Pancreas (tissue), 10 donors: ENCODE data around the gene CNDP1. TPM values are rescaled to one million over a fixed set of nuclear protein-coding genes. Genes with fewer than 3 reads are reported as not detected.

Experiments
- ATAC-seq, 4 donors: fragments of 200-7000 bp; cut with Tn5 transposase; one replicate each; pipeline versions ENCODE4 v1.8.0 to v1.9.1; 2020; ENCODE audit warnings: mild to moderate bottlenecking in 4 of 4, moderate library complexity in 4 of 4
- DNase-seq, 6 donors: peaks; one replicate each; pipeline ENCODE4 v3.0.0-alpha.2; 2020
- FAIRE-seq: peaks from 2 replicates; lab custom pipeline; 2012; peaks lifted over from hg19 to GRCh38; lab: Jason Lieb, UNC
- H3K27ac ChIP-seq, 4 donors: fragments of 200-600 bp; sonication (generic); 1 replicate in 3 of 4; 2 replicates in 1 of 4; pipeline versions ENCODE4 v1.5.0 to v1.8.0; 2020
- H3K27me3 ChIP-seq, 4 donors: fragments of 200-600 bp; one replicate each; pipeline ENCODE4 v1.8.0; 2021
- H3K36me3 ChIP-seq, 3 donors: fragments of 200-600 bp; sonication (generic) in 1 of 3; one replicate each; pipeline versions ENCODE4 v1.5.0 to v1.8.0; 2020 to 2021
- H3K4me1 ChIP-seq, 3 donors: fragments of 200-600 bp; one replicate each; pipeline ENCODE4 v1.8.0; 2021
- H3K4me3 ChIP-seq, 4 donors: fragments of 200-600 bp; sonication (generic) in 2 of 4; one replicate each; pipeline versions ENCODE4 v1.5.0 to v1.8.0; 2020 to 2021
- H3K9me3 ChIP-seq, 4 donors: fragments of 200-600 bp; one replicate each; pipeline ENCODE4 v1.8.0; 2021
- WGBS, 2 donors: extraction: QIAGEN DNeasy Blood & Tissue Kit; methylation state at CpG; one replicate each; pipeline ENCODE4 v1.1.7; 2013; 5-methylcytosine and 5-hydroxymethylcytosine counted together
- intact Hi-C, 3 donors: fragments of 100-400 bp; cut with DNase I; formaldehyde crosslinking; loops; one replicate each; pipeline versions ENCODE4 v1.11.1 to v1.14.2; 2022
- polyA plus RNA-seq, 2 donors: library from polyadenylated mRNA; stranded (reverse); fragments of 200-250 nt; gene quantifications; one replicate each; pipeline ENCODE4 v1.2.3, GENCODE V29; 2013
- total RNA-seq, 6 donors: library from RNA; stranded (reverse); fragmentation: NEBNext Ultra II Directional in 4 of 6; extraction: Animal tissue kit (Norgen Biotek cat#: 25700) in 4 of 6; gene quantifications; one replicate each; pipeline versions ENCODE4 v1.2.1 to v1.2.4, GENCODE V29; 2021 to 2023
- TF ChIP-seq, protein P1 (sequence below), 4 donors: fragments of 200-600 bp; sonication (generic) in 3 of 4; IDR thresholded peaks; one replicate each; pipeline versions ENCODE4 v1.5.0 to v1.8.0; 2021; ENCODE audit warnings: antibody characterized with exemption in 4 of 4
- donor health status: healthy with polysubstance abuse.
- donor health status: DM: no; HTN: no; CAD: no; lungs with moderate emphysema.
- donor health status: DM: no; HTN: no; CAD: no.
- donor health status: control.
- donor health status: control.
- donor health status: Bipolar disorder and iron deficiency.
- donor health status: DM: yes; HTN: yes; CAD: no.
- donor health status: DM: no; HTN: no; CAD: no.
- donor health status: DM: no; HTN: no; CAD: no.
- donor health status: DM: yes; HTN: yes; CAD: no.

The CNDP1 gene
- total and polyA plus RNA-seq, 8 donors: 0.09 to 0.84 (median 0.21) TPM; not detected in 2

DNA sequence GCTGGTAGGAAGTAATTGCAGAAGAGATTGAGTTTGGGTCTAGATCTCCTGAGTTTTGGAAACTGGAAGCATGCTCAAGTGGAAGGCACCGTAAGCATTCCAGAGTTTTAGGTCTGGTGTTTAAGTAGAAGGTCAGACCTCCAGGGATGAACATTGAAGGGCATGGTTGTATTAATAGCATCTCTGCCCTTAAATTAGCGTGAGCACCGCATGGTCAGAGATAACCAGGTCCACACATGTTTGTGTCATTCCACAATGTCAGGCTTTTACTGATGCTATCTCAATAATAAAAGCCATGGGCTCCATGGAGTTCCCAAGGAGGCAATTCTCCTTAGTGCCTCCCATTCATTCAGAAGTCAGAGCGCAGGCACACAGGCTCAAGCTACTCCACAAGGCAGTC is 35.1 kb downstream of the CNDP1 start:
- no peak overlapping the region for H3K4me3 ChIP-seq
- no peaks in the 10 kb centered on the region for H3K4me1 ChIP-seq
- DNase-seq (no peak), FAIRE-seq (no peak), ATAC-seq (no peak)
- intact Hi-C loops: no loop called here
- no peaks in the 10 kb centered on the region for H3K9me3 ChIP-seq
- H3K36me3 ChIP-seq: no peaks in the 10 kb centered on the region
- TF ChIP-seq, protein P1, sequence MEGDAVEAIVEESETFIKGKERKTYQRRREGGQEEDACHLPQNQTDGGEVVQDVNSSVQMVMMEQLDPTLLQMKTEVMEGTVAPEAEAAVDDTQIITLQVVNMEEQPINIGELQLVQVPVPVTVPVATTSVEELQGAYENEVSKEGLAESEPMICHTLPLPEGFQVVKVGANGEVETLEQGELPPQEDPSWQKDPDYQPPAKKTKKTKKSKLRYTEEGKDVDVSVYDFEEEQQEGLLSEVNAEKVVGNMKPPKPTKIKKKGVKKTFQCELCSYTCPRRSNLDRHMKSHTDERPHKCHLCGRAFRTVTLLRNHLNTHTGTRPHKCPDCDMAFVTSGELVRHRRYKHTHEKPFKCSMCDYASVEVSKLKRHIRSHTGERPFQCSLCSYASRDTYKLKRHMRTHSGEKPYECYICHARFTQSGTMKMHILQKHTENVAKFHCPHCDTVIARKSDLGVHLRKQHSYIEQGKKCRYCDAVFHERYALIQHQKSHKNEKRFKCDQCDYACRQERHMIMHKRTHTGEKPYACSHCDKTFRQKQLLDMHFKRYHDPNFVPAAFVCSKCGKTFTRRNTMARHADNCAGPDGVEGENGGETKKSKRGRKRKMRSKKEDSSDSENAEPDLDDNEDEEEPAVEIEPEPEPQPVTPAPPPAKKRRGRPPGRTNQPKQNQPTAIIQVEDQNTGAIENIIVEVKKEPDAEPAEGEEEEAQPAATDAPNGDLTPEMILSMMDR (IDR thresholded peaks at IDR 0.05): no peak
- WGBS, 2 donors: 90 to 91% methylated on average over 4 of the region's 4 CpGs
- H3K27me3 ChIP-seq: no peaks in the 10 kb centered on the region
- no peak overlapping the region for H3K27ac ChIP-seq

DNA sequence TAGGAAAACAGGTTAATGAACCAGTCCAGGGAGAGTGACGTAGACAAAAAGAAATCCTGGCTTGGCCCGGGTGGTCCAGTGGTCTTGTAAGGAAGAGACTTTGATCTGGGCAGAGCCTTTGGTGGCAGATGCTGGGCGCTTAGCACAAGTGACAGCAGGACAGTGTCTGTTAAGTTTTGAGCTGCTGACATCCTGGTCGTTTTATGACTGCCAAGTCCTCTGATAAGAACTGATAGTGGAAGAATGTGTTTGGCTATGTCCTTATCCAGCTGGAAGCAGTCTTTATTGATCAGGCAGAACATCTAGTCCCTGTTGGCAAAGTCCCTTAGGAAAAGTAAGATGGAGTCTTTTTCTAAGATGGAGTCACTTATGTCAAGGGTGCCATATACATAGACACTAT is 36.0 kb downstream of the CNDP1 start:
- H3K27me3 ChIP-seq: no peaks in the 10 kb centered on the region
- 49 to 56% methylated on average over 4 of the region's 4 CpGs for WGBS, 2 donors
- H3K4me1 ChIP-seq: no peaks in the 10 kb centered on the region
- TF ChIP-seq, protein P1 (IDR thresholded peaks at IDR 0.05): no peak
- H3K36me3 ChIP-seq: no peaks in the 10 kb centered on the region
- no peak for FAIRE-seq
- intact Hi-C loops: no loop called here
- no peak for DNase-seq
- ATAC-seq: no peak
- no peaks in the 10 kb centered on the region for H3K9me3 ChIP-seq
- no peak overlapping the region for H3K27ac ChIP-seq
- H3K4me3 ChIP-seq: no peak overlapping the region

DNA sequence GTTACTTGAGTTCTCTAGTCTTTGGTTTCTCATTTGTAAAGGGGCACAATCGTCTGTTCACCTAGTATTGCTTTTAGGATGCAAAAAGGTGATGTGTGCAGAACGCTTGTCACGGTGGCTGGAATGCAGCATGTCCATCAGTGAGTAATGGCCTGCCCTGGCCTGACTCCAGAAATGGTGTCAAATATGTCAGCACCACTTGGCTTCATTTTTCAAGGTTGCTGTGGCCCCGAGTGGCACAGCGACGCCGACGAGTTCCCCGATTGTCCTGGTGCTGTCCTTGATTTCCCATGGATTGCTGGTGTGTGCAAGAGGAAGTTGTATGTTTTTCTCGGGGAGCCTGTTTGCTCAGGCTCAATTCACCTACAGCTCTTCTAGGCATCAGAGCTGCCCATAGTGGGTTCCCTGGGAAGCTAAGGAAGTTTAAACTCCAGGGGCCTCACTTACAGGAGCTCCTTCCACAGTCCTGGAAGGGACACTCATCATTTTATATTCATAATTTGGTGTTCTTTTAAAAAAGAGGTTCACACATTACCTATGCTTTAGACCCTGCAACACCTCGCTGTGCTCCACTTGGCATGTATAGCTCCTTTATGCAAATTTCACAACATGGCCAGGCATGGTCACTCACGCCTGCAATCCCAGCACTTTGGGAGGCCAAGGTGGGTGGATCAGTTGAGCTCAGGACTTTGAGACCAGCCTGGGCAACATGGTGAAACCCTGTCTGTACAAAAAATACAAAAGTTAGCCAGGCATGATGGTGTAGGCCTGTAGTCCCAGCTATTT is 37.8 kb downstream of the CNDP1 start:
- FAIRE-seq (no peak), ATAC-seq (peak in 2 of 4 donors; percentile 55 to 70), DNase-seq (peak in 3 of 6 donors; percentile 25 to 56 (median 49))
- WGBS, 2 donors: 44 to 68% methylated on average over 12 of the region's 12 CpGs
- intact Hi-C loops: no loop called here
- TF ChIP-seq, protein P1 (IDR thresholded peaks at IDR 0.05): no peak
- Histone ChIP-seq H3K4me3 (no peak overlapping the region), H3K27me3 (no peaks in the 10 kb centered on the region), H3K4me1 (no peaks in the 10 kb centered on the region), H3K27ac (no peak overlapping the region), H3K9me3 (no peaks in the 10 kb centered on the region), H3K36me3 (no peaks in the 10 kb centered on the region)

DNA sequence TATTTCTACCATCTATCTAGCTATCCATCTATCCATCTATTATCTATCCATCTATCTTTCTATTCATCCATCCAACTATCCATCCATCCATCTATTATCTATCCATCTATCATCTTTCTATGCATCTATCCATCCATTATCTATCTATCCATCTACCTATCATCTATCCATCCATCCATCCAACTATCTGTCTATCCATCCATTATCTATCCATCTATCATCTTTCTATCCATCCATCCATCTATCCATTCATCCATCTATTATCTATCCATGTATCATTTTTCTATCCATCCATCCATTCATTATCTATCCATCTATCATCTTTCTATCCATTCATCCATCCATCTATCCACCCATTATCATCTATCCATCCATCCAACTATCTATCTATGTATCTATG is 38.8 kb downstream of the CNDP1 start:
- TF ChIP-seq, protein P1 (IDR thresholded peaks at IDR 0.05): no peak
- Histone ChIP-seq H3K4me3 (no peak overlapping the region), H3K36me3 (no peaks in the 10 kb centered on the region), H3K27me3 (no peaks in the 10 kb centered on the region), H3K4me1 (no peaks in the 10 kb centered on the region), H3K27ac (no peak overlapping the region), H3K9me3 (no peaks in the 10 kb centered on the region)
- intact Hi-C loops: no loop called here
- no peak for ATAC-seq
- no peak for DNase-seq
- no peak for FAIRE-seq

DNA sequence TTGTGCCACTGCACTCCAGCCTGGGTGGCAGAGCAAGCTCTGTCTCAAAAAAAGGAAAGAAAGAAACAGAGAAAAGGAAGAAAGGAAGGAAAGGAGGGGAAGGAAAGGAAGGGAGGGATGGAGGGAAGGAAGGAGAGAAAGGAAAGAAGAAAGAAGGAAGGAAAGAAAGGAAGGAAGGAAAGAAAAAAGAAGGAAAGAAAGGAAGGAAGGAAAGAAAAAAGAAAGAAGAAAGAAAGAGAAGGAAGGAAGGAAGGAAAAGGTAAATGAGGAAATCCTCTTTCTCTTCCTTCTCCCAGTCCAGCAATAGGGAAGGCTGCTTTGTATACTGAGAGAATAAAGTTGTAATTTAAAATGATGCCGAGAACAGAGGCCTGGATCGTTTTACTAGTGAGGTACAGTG is 40.6 kb downstream of the CNDP1 start:
- FAIRE-seq (no peak), ATAC-seq (no peak), DNase-seq (no peak)
- Histone ChIP-seq H3K27me3 (no peaks in the 10 kb centered on the region), H3K4me1 (no peaks in the 10 kb centered on the region), H3K4me3 (no peak overlapping the region), H3K9me3 (no peaks in the 10 kb centered on the region), H3K27ac (no peak overlapping the region), H3K36me3 (no peaks in the 10 kb centered on the region)
- WGBS, 2 donors: 63 to 81% methylated on average over 2 of the region's 2 CpGs
- intact Hi-C loops: no loop called here
- TF ChIP-seq, protein P1 (IDR thresholded peaks at IDR 0.05): no peak
